CD4-positive, alpha-beta memory T cell (primary cell): ENCODE measurements around the gene GPR183. TPM values are rescaled to one million over a fixed set of nuclear protein-coding genes. Genes with fewer than 3 reads are reported as not detected.

ENCODE experiments used
- CTCF ChIA-PET: fragments of 350-600 bp; sonication (Branson Sonifier 250); formaldehyde crosslinking; loops from one replicate; lab custom pipeline; 2021; ENCODE audit warnings: inconsistent platforms; ENCODE audit not compliant: partially characterized antibody; lab: Charles Lee
- POLR2A ChIA-PET: fragments of 350-600 bp; sonication (Branson Sonifier 250); formaldehyde crosslinking; loops from one replicate; lab custom pipeline; 2021; ENCODE audit not compliant: partially characterized antibody; lab: Charles Lee
- DNase-seq, 5 donors: peaks; one replicate each; pipeline versions ENCODE4 v3.0.0 to v3.0.0-alpha.2; 2020 to 2022; ENCODE audit warnings: mixed read lengths in 1 of 5
- H3K27ac ChIP-seq: one replicate; pipeline ENCODE4 v1.7.0; 2013; ENCODE audit warnings: low read depth, low read length
- H3K27me3 ChIP-seq: 2 replicates; pipeline ENCODE4 v1.7.0; 2013; ENCODE audit warnings: mild to moderate bottlenecking, low read length, moderate library complexity; ENCODE audit not compliant: insufficient read depth
- H3K36me3 ChIP-seq: 2 replicates; pipeline ENCODE4 v1.7.0; 2013; ENCODE audit warnings: mild to moderate bottlenecking, low read length, moderate library complexity; ENCODE audit not compliant: insufficient read depth
- H3K4me1 ChIP-seq: 2 replicates; pipeline ENCODE4 v1.7.0; 2013; ENCODE audit warnings: mild to moderate bottlenecking, low read length, moderate library complexity; ENCODE audit not compliant: insufficient read depth
- H3K4me3 ChIP-seq, 2 donors: one replicate each; pipeline ENCODE4 v1.7.0; 2013; ENCODE audit warnings: low read length in 2 of 2, mild to moderate bottlenecking in 1 of 2
- H3K9me3 ChIP-seq, 2 donors: one replicate each; pipeline ENCODE4 v1.7.0; 2013; ENCODE audit warnings: low read length in 2 of 2, control low read depth in 1 of 2; ENCODE audit not compliant: control insufficient read depth in 1 of 2
- H3K27ac Mint-ChIP-seq, 7 donors: one replicate each; pipeline ENCODE4 v1.8.0; 2020 to 2021; ENCODE audit warnings: mixed read lengths in 7 of 7, mild to moderate bottlenecking in 6 of 7, inconsistent platforms in 3 of 7, moderate library complexity in 3 of 7
- H3K27me3 Mint-ChIP-seq, 2 donors: one replicate each; pipeline ENCODE4 v1.8.0; 2020 to 2021; ENCODE audit warnings: mixed read lengths in 2 of 2
- H3K36me3 Mint-ChIP-seq, 2 donors: one replicate each; pipeline ENCODE4 v1.8.0; 2020 to 2021; ENCODE audit warnings: mixed read lengths in 2 of 2, inconsistent platforms in 1 of 2, mild to moderate bottlenecking in 1 of 2
- H3K4me1 Mint-ChIP-seq, 4 donors: one replicate each; pipeline ENCODE4 v1.8.0; 2020 to 2021; ENCODE audit warnings: mixed read lengths in 4 of 4, mild to moderate bottlenecking in 1 of 4
- H3K4me3 Mint-ChIP-seq, 8 donors: one replicate each; pipeline ENCODE4 v1.8.0; 2020 to 2021; ENCODE audit warnings: mixed read lengths in 8 of 8, mild to moderate bottlenecking in 7 of 8, moderate library complexity in 6 of 8, inconsistent platforms in 3 of 8
- H3K9me3 Mint-ChIP-seq, 8 donors: one replicate each; pipeline ENCODE4 v1.8.0; 2020 to 2021; ENCODE audit warnings: mixed read lengths in 8 of 8, mild to moderate bottlenecking in 5 of 8, inconsistent platforms in 3 of 8, moderate library complexity in 1 of 8
- intact Hi-C: fragments of 100-400 bp; cut with micrococcal nuclease; formaldehyde crosslinking; loops from one replicate; pipeline ENCODE4 v1.15.1; 2023
- polyA plus RNA-seq, 2 donors: library from polyadenylated mRNA; unstranded; fragments of 300-500 nt; fragmentation: Illumina TruSeq; gene quantifications; one replicate each; pipeline ENCODE4 v1.2.3, GENCODE V29; 2021
- total RNA-seq, 2 experiments: library from RNA; stranded (reverse); gene quantifications; one replicate each; pipeline ENCODE4 v1.2.3, GENCODE V29; 2021

GPR183 gene
- total and polyA plus RNA-seq, 4 experiments from 2014 or later: 203 to 954 (median 383) TPM

DNA sequence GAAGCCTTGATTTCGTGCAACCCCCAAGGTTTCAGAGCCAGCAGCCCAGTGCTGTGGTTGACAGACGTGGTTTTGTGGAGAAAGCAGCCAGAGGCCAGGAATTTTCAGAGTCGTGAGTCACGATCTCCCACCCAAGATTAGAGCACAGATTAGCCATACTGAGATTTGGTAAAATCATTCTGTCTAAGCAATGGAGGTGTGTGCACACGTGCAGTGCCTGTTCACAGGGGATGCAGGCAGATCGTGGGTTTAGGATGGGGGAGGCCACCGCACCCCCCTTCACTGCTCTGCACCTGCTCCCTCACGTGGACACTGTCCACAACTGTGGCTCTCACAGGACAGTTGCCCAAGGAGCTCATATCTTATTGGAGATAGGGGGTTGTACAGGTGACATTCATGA lies 46.6 kb upstream of the GPR183 start:
- H3K27me3 Mint-ChIP-seq: no peaks in the 10 kb centered on the region
- intact Hi-C loops: loop anchor here (1.0 to 2.0 kb wide), 2 partner anchors 7 to 13 kb away; no protein-coding TSS in a partner anchor
- H3K4me3 ChIP-seq: no peak overlapping the region
- CTCF ChIA-PET: interaction anchor here (1.0 to 7.0 kb wide), 15 partner anchors 13 to 85 kb away, joined by 3 to 66 read pairs (median 24); partner anchors contain the start of gene GPR183
- POLR2A ChIA-PET: interaction anchor here (0.6 to 21.5 kb wide), 14 partner anchors 9 to 83 kb away, joined by 3 to 929 read pairs (median 75); partner anchors contain the start of gene GPR183
- peaks cover 94% of the 10 kb centered on the region for H3K4me1 ChIP-seq
- H3K9me3 Mint-ChIP-seq: peaks cover 0 to 5% (median 0%) of the 10 kb centered on the region in 8 donors
- H3K4me1 Mint-ChIP-seq: peaks cover 86 to 100% (median 93%) of the 10 kb centered on the region in 4 donors
- peak overlapping the region in 7 of 8 donors; percentile 14 to 89 (median 81) for H3K4me3 Mint-ChIP-seq
- H3K36me3 Mint-ChIP-seq: peaks cover 24 to 56% of the 10 kb centered on the region in 2 donors
- DNase-seq: peak in 1 of 5 donors; percentile 54
- peak overlapping the region; percentile 96 to 100 (median 99) for H3K27ac Mint-ChIP-seq
- no peaks in the 10 kb centered on the region for H3K9me3 ChIP-seq
- H3K27me3 ChIP-seq: no peaks in the 10 kb centered on the region
- H3K36me3 ChIP-seq: no peaks in the 10 kb centered on the region
- H3K27ac ChIP-seq: peak overlapping the region; percentile 94

GRCh38 chr13:99353246-99353600 lies 46.0 kb upstream of the GPR183 start:
- no peaks in the 10 kb centered on the region for H3K9me3 ChIP-seq
- H3K4me1 ChIP-seq: peaks cover 94% of the 10 kb centered on the region
- Mint-ChIP-seq H3K9me3 (peaks cover 0 to 5% (median 0%) of the 10 kb centered on the region in 8 donors), H3K4me3 (peak overlapping the region; percentile 25 to 89 (median 81)), H3K36me3 (peaks cover 25 to 58% of the 10 kb centered on the region in 2 donors), H3K27ac (peak overlapping the region; percentile 96 to 100 (median 99)), H3K27me3 (no peaks in the 10 kb centered on the region), H3K4me1 (peaks cover 86 to 100% (median 93%) of the 10 kb centered on the region in 4 donors)
- H3K4me3 ChIP-seq: peak overlapping the region in 1 of 2 donors; percentile 14
- POLR2A ChIA-PET: interaction anchor here (0.8 to 21.5 kb wide), 21 partner anchors 8 to 149 kb away, joined by 3 to 929 read pairs (median 21); partner anchors contain the start of genes GPR18, GPR183 and TM9SF2
- H3K27me3 ChIP-seq: no peaks in the 10 kb centered on the region
- CTCF ChIA-PET: interaction anchor here (0.9 to 7.0 kb wide), 23 partner anchors 7 to 86 kb away, joined by 3 to 66 read pairs (median 15); partner anchors contain the start of gene GPR183
- peak overlapping the region; percentile 94 for H3K27ac ChIP-seq
- no peak for DNase-seq
- intact Hi-C loops: loop anchor here (1.0 to 2.0 kb wide), 2 partner anchors 8 to 14 kb away; no protein-coding TSS in a partner anchor
- no peaks in the 10 kb centered on the region for H3K36me3 ChIP-seq

DNA sequence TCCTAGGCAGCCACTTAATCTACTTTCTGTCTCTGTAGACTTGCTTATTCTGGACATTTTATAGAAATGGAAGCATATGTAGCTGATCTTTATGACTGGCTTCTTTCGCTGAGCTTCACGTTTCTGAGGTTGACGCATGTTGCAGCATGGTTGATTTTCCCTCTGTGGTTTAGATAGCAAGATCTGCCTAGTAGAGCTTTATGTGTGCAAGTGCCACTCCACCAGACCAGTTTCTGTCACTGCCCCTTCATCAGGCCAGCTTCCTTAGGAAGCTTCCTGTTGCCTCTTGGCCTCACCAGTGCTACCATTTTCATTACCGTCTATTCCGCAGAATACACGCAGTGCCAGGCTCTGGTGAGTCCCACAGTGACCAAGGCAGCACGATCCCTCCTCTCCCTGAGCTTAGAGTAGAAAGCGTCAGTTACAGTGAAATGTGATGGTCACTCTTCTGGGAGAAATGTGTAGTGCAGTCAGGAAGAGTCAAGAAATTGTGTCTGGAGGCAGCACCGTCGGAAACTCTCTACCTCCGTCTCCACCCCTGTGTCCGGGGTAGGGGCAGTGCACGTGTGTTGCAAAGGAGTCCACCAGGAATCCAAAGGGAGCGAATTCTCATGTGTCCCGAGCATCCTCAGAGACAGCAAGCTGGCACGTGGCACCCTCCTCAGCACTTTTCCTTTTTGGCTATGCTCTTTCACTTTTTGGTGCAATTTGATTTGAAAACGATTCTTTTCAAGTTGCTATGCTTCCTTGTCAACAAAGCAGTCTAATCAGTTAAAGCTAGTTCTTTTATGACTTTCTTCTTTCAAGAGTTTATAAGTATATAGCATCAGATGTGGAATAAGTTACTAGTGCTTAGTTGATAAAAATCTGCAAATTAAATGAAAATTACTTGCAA lies 45.4 kb upstream of the GPR183 start:
- Histone ChIP-seq H3K27me3 (no peaks in the 10 kb centered on the region), H3K4me1 (peaks cover 94% of the 10 kb centered on the region), H3K4me3 (peak overlapping the region; percentile 14 to 20), H3K9me3 (no peaks in the 10 kb centered on the region), H3K36me3 (no peaks in the 10 kb centered on the region), H3K27ac (peak overlapping the region; percentile 94)
- CTCF ChIA-PET: interaction anchor here (0.8 to 7.0 kb wide), 27 partner anchors 8 to 85 kb away, joined by 3 to 66 read pairs (median 10); partner anchors contain the start of gene GPR183
- DNase-seq: peak in 4 of 5 donors; percentile 42 to 69 (median 57)
- Mint-ChIP-seq H3K4me3 (peak overlapping the region; percentile 70 to 89 (median 81)), H3K9me3 (peaks cover 0 to 5% (median 0%) of the 10 kb centered on the region in 8 donors), H3K27ac (peak overlapping the region; percentile 96 to 100 (median 99)), H3K4me1 (peaks cover 86 to 100% (median 93%) of the 10 kb centered on the region in 4 donors), H3K27me3 (no peaks in the 10 kb centered on the region), H3K36me3 (peaks cover 26 to 58% of the 10 kb centered on the region in 2 donors)
- intact Hi-C loops: loop anchor here (1.0 to 2.0 kb wide), 3 partner anchors 9 to 45 kb away; partner anchors contain the start of gene GPR183
- POLR2A ChIA-PET: interaction anchor here (0.6 to 21.5 kb wide), 27 partner anchors 8 to 152 kb away, joined by 3 to 929 read pairs (median 9); partner anchors contain the start of genes GPR18, GPR183, TM9SF2 and UBAC2

GRCh38 chr13:99351772-99352171 lies 44.6 kb upstream of the GPR183 start:
- Mint-ChIP-seq H3K36me3 (peaks cover 33 to 58% of the 10 kb centered on the region in 2 donors), H3K4me3 (peak overlapping the region; percentile 8 to 89 (median 81)), H3K4me1 (peaks cover 85 to 100% (median 92%) of the 10 kb centered on the region in 4 donors), H3K9me3 (peaks cover 0 to 5% (median 0%) of the 10 kb centered on the region in 8 donors), H3K27ac (peak overlapping the region; percentile 96 to 100 (median 99)), H3K27me3 (no peaks in the 10 kb centered on the region)
- H3K36me3 ChIP-seq: no peaks in the 10 kb centered on the region
- ChIA-PET POLR2A (interaction anchor here (0.6 to 21.5 kb wide), 26 partner anchors 9 to 152 kb away, joined by 3 to 929 read pairs (median 10); partner anchors contain the start of genes GPR18, GPR183 and UBAC2), CTCF (interaction anchor here (0.8 to 7.0 kb wide), 23 partner anchors 9 to 84 kb away, joined by 3 to 66 read pairs (median 15); partner anchors contain the start of gene GPR183)
- peak overlapping the region; percentile 94 for H3K27ac ChIP-seq
- intact Hi-C loops: loop anchor here (1.0 to 2.0 kb wide), 4 partner anchors 11 to 44 kb away; partner anchors contain the start of gene GPR183
- no peaks in the 10 kb centered on the region for H3K27me3 ChIP-seq
- H3K4me3 ChIP-seq: peak overlapping the region in 1 of 2 donors; percentile 14
- H3K9me3 ChIP-seq: no peaks in the 10 kb centered on the region
- peak in 4 of 5 donors; percentile 66 to 80 (median 76) for DNase-seq
- peaks cover 94% of the 10 kb centered on the region for H3K4me1 ChIP-seq

DNA sequence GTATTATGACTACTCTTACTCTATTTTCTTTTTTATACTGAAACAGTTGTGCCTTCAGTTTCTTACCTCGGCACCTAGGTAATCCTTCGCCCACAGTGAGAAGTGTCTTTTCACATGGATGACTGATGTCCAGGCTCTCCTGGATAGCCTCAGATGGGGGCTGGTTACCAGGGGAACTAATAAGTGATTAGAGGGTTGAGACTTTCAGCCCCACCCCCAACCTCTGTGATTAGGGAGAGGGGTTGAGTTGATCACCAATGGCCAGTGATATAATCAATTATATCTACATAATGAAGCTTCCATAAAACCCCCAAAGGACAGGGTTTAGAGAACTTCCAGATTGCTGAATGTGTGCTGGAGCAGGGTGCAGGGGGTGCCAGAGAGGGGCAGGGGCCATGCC lies 43.0 kb upstream of the GPR183 start:
- Mint-ChIP-seq H3K9me3 (peaks cover 0 to 5% (median 0%) of the 10 kb centered on the region in 8 donors), H3K27me3 (no peaks in the 10 kb centered on the region), H3K36me3 (peaks cover 46 to 63% of the 10 kb centered on the region in 2 donors), H3K4me3 (peak overlapping the region in 4 of 8 donors; percentile 9 to 67 (median 46)), H3K27ac (peak overlapping the region; percentile 88 to 100 (median 98)), H3K4me1 (peaks cover 82 to 98% (median 90%) of the 10 kb centered on the region in 4 donors)
- Histone ChIP-seq H3K27me3 (no peaks in the 10 kb centered on the region), H3K36me3 (no peaks in the 10 kb centered on the region), H3K27ac (peak overlapping the region; percentile 94), H3K4me1 (peaks cover 92% of the 10 kb centered on the region), H3K4me3 (no peak overlapping the region), H3K9me3 (no peaks in the 10 kb centered on the region)
- DNase-seq: no peak
- POLR2A ChIA-PET: interaction anchor here (3.8 to 21.5 kb wide), 6 partner anchors 9 to 65 kb away, joined by 65 to 929 read pairs (median 170); partner anchors contain the start of gene GPR183
- CTCF ChIA-PET: interaction anchor here (2.1 to 6.7 kb wide), 3 partner anchors 10 to 85 kb away, joined by 6 to 66 read pairs (median 42); no protein-coding TSS in a partner anchor
- intact Hi-C loops: no loop called here

DNA sequence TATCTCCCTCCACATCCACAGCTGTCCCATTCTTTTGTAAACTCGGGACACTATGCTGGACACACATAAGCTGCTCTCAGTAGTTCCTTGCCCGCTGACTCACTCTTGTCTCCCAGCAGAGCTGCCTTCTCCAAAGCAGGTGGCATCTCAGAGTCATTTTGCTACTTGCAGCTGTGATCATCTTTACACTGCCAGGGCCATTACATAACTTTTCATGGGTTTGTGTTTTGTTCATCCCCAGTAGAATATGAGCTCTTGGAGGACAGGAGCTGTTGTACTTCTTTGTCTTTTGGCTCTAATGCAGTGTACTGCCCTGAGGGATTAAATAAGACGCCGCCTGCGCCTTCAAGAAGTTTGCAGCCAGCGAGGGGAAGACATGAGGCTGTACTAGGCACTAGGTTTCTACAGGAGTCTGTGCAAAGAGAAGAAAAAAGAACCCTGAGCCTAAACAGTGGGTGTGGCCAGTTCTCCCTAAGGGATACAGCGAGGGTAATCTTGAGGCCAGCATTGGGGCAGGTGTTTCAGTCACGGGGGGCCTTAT lies 40.8 kb upstream of the GPR183 start:
- peaks cover 84% of the 10 kb centered on the region for H3K4me1 ChIP-seq
- H3K27me3 Mint-ChIP-seq: no peaks in the 10 kb centered on the region
- ChIA-PET POLR2A (interaction anchor here (0.8 to 21.5 kb wide), 11 partner anchors 9 to 45 kb away, joined by 3 to 929 read pairs (median 5); partner anchors contain the start of gene GPR183), CTCF (interaction anchor here (0.9 to 2.4 kb wide), 10 partner anchors 8 to 89 kb away, joined by 3 to 8 read pairs (median 6); no protein-coding TSS in a partner anchor)
- peaks cover 62 to 76% of the 10 kb centered on the region in 2 donors for H3K36me3 Mint-ChIP-seq
- H3K27me3 ChIP-seq: no peaks in the 10 kb centered on the region
- no peak overlapping the region for H3K4me3 ChIP-seq
- peak overlapping the region; percentile 79 to 99 (median 94) for H3K27ac Mint-ChIP-seq
- H3K36me3 ChIP-seq: peaks cover 17% of the 10 kb centered on the region
- DNase-seq: no peak
- no peaks in the 10 kb centered on the region for H3K9me3 ChIP-seq
- intact Hi-C loops: no loop called here
- peaks cover 79 to 98% (median 88%) of the 10 kb centered on the region in 4 donors for H3K4me1 Mint-ChIP-seq
- H3K4me3 Mint-ChIP-seq: peak overlapping the region in 5 of 8 donors; percentile 30 to 66 (median 56)
- H3K27ac ChIP-seq: peak overlapping the region; percentile 9
- no peaks in the 10 kb centered on the region for H3K9me3 Mint-ChIP-seq
